Esophagus muscularis mucosa (tissue), 4 donors: ENCODE data around the gene RNGTT. TPM values are rescaled to one million over a fixed set of nuclear protein-coding genes. Genes with fewer than 3 reads are reported as not detected.

ENCODE experiments used
- DNase-seq: peaks from one replicate; pipeline ENCODE4 v3.0.0-alpha.2; 2017; ENCODE audit errors: extremely low spot score
- H3K27ac ChIP-seq, 4 donors: fragments of 200-600 bp; sonication (generic); replicated peaks in 1 of 4; 1 replicate in 3 of 4; 2 replicates in 1 of 4; pipeline ENCODE4 v1.5.1; 2016 to 2019; ENCODE audit warnings: mild to moderate bottlenecking in 1 of 4
- H3K27me3 ChIP-seq, 4 donors: fragments of 200-600 bp; sonication (generic); one replicate each; pipeline versions ENCODE4 v1.5.1 to v1.6.0; 2016 to 2019
- H3K36me3 ChIP-seq, 4 donors: fragments of 200-600 bp; sonication (generic); one replicate each; pipeline ENCODE4 v1.5.1; 2016 to 2019
- H3K4me1 ChIP-seq, 4 donors: fragments of 200-600 bp; sonication (generic); one replicate each; pipeline ENCODE4 v1.5.1; 2016 to 2019
- H3K4me3 ChIP-seq, 4 donors: fragments of 200-600 bp; sonication (generic); 1 replicate in 2 of 4; 2 replicates in 2 of 4; pipeline ENCODE4 v1.5.1; 2016 to 2019; ENCODE audit warnings: mild to moderate bottlenecking in 4 of 4, moderate library complexity in 1 of 4
- H3K9me3 ChIP-seq, 4 donors: fragments of 200-600 bp; sonication (generic); 1 replicate in 3 of 4; 2 replicates in 1 of 4; pipeline ENCODE4 v1.5.1; 2016 to 2019
- EP300 ChIP-seq: sonication (generic); formaldehyde crosslinking; IDR thresholded peaks from one replicate; pipeline ENCODE4 v1.6.1; 2017; ENCODE audit warnings: antibody characterized with exemption
- POLR2A ChIP-seq: fragments of 450-650 bp; IDR thresholded peaks from one replicate; pipeline ENCODE4 v1.6.1; 2017; ENCODE audit warnings: antibody characterized with exemption, moderate library complexity, mild to moderate bottlenecking, low read depth
- POLR2AphosphoS5 ChIP-seq, 2 donors: sonication (generic); formaldehyde crosslinking; IDR thresholded peaks; one replicate each; pipeline ENCODE4 v1.6.1; 2017; ENCODE audit warnings: antibody characterized with exemption in 2 of 2
- WGBS: methylation state at CpG from one replicate; pipeline ENCODE4 v1.1.5; 2018; 5-methylcytosine and 5-hydroxymethylcytosine counted together
- intact Hi-C: fragments of 100-400 bp; cut with DNase I; formaldehyde crosslinking; loops from one replicate; pipeline ENCODE4 v1.15.1; 2023
- total RNA-seq, 4 donors: library from RNA; depleted of rRNA; stranded (reverse); fragments of >200 nt; gene quantifications; one replicate each; pipeline versions ENCODE4 v1.1.0 to v1.2.1, GENCODE V29; 2016
- TF ChIP-seq, protein P1 (sequence below), 3 experiments: fragments of 200-600 bp in 2 of 3; fragments of 450-650 bp in 1 of 3; sonication (generic) in 2 of 3; IDR thresholded peaks; one replicate each; pipeline ENCODE4 v1.5.1; 2017 to 2019; ENCODE audit warnings: antibody characterized with exemption in 3 of 3, mild to moderate bottlenecking in 2 of 3, moderate library complexity in 1 of 3

Gene RNGTT
- total RNA-seq, 4 donors from 2014 or later, result 10.7 to 13.9 (median 12.0) TPM

DNA sequence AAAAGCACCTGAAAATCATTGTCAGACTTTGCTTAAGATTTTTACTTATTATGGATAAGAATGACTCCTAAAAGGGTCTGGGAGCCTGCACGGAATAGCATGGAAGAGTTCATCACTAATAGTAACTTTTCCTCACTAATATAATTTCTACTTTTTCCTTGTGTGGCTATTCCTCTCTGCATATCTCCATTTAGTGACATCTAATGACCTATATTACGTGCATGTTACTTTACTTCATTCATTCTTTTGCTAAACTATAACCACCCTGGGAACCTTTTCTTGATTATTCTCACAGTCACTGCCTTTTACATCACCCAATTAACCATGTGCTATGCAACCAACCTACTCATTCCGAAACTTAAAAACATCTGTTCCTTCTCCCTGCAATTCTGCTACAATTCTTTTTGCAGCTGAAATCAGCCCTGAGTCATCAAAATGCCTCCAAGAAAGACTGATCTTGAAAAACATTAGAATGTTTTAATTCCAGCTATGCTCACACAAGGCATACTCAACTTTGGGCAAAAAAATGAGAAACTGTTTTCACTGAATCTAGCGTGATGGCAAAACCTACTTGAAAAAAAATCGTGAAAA, 313.3 kb downstream of the RNGTT start:
- Histone ChIP-seq H3K4me1 (no peaks in the 10 kb centered on the region), H3K36me3 (no peaks in the 10 kb centered on the region), H3K27ac (no peak overlapping the region), H3K9me3 (no peaks in the 10 kb centered on the region), H3K27me3 (no peaks in the 10 kb centered on the region), H3K4me3 (no peak overlapping the region)
- no peak for DNase-seq
- WGBS, result 79% methylated on average over 5 of the region's 5 CpGs
- TF ChIP-seq, protein P1, sequence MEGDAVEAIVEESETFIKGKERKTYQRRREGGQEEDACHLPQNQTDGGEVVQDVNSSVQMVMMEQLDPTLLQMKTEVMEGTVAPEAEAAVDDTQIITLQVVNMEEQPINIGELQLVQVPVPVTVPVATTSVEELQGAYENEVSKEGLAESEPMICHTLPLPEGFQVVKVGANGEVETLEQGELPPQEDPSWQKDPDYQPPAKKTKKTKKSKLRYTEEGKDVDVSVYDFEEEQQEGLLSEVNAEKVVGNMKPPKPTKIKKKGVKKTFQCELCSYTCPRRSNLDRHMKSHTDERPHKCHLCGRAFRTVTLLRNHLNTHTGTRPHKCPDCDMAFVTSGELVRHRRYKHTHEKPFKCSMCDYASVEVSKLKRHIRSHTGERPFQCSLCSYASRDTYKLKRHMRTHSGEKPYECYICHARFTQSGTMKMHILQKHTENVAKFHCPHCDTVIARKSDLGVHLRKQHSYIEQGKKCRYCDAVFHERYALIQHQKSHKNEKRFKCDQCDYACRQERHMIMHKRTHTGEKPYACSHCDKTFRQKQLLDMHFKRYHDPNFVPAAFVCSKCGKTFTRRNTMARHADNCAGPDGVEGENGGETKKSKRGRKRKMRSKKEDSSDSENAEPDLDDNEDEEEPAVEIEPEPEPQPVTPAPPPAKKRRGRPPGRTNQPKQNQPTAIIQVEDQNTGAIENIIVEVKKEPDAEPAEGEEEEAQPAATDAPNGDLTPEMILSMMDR (IDR thresholded peaks at IDR 0.05), result no peak
- TF ChIP-seq EP300, result no peak
- no peak for TF ChIP-seq POLR2A
- no peak for TF ChIP-seq POLR2AphosphoS5 (IDR thresholded peaks at IDR 0.05)
- intact Hi-C loops, result no loop called here

DNA sequence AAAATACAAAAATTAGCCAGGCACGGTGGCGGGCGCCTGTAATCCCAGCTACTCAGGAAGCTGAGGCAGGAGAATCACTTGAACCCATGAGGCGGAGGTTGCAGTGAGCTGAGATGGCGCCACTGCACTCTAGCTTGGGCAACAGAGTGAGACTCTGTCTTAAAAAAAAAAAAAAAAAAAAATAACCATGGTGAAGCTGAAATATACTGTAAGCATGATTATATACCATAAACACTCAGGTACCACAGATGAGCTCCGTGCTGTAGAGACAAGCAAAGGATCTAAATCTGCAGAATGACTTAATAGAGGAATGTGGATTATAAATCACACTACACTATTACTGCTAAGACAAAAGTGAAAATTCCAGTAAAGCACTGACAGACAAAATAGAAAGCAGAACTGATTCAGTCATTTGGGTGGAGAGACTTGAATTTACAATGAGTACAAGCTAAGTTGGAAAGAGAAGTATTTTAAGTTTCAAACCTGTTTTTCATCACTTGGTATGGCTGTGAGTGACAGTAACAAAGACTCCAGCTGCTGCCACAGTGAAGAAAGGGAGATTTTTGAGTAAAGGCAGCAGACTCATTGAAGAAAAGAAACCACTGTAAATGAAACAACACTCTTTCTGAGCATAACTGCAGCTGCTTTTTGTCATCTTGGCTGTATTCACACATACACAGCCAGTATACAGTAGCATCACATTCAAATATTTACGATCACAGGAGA, 322.1 kb downstream of the RNGTT start:
- Histone ChIP-seq H3K27me3 (no peaks in the 10 kb centered on the region), H3K4me3 (no peak overlapping the region), H3K27ac (no peak overlapping the region), H3K9me3 (no peaks in the 10 kb centered on the region), H3K36me3 (no peaks in the 10 kb centered on the region), H3K4me1 (peaks cover 0 to 15% (median 10%) of the 10 kb centered on the region in 4 donors)
- WGBS, result 77% methylated on average over 7 of the region's 7 CpGs
- DNase-seq, result no peak
- intact Hi-C loops, result no loop called here
- TF ChIP-seq, protein P1 (IDR thresholded peaks at IDR 0.05), result no peak
- TF ChIP-seq POLR2A (no peak), POLR2AphosphoS5 (IDR thresholded peaks at IDR 0.05) (no peak), EP300 (no peak)

DNA sequence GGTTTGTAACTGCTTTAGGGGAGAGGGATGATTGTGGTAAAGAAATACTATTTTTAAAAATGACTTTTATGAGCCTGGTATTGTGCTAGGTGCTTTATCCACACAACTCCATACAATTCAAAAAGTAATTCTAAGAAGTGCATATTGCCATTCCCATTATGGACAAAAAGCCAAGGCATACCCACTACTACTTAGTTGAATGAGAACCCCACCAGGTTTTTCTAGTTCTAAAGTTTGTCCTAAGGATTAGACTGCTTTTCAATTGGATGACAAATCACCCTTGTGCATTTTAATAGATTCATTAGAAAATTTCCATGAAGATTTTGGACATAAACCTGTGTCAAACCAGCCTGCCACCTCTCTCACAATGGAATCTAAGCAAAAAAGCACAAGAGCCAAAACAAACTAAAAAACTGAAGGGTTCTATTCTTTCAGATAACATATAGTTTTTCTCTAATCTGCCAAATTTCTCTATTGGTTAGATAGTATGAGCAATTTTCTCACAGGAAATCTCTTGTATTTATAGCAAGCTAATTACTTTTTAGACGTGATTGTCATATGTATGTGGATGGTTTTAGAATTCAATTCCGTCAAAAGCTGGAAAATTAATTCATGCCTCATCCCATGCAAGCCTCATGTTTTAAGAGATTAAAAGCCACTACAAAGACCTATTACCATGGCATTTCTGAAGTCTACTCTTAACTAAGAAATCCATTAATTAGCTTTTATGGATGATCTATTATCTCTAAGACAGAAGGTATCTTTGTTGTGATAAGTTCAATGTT, 325.5 kb downstream of the RNGTT start:
- H3K36me3 ChIP-seq, result no peaks in the 10 kb centered on the region
- peaks cover 0 to 15% (median 10%) of the 10 kb centered on the region in 4 donors for H3K4me1 ChIP-seq
- H3K27ac ChIP-seq, result no peak overlapping the region
- no peak for TF ChIP-seq POLR2AphosphoS5 (IDR thresholded peaks at IDR 0.05)
- TF ChIP-seq POLR2A, result no peak
- no peak for TF ChIP-seq EP300
- TF ChIP-seq, protein P1 (IDR thresholded peaks at IDR 0.05), result no peak
- intact Hi-C loops, result no loop called here
- 89% methylated on average over 2 of the region's 2 CpGs for WGBS
- no peak for DNase-seq
- no peak overlapping the region for H3K4me3 ChIP-seq
- H3K9me3 ChIP-seq, result no peaks in the 10 kb centered on the region
- H3K27me3 ChIP-seq, result no peaks in the 10 kb centered on the region

DNA sequence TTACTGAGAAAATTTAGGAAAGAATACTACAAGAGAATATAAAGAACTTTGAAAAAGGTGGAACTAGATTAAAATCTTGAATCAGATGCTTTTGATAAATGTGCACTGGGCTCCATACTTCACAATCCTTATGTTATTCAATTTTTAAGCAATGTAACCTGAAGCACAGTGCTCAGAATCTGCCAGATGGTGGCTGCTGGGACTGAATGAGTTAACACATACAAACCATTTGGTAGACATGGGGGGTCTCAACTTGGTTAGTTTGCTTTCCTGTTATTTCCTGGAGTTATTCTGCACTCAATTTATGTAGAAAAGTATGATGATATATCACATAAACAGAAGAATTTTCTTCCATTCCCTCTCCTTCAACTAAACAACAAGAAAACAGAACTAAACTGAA, 326.5 kb downstream of the RNGTT start:
- no peak for TF ChIP-seq EP300
- TF ChIP-seq, protein P1 (IDR thresholded peaks at IDR 0.05), result no peak
- TF ChIP-seq POLR2AphosphoS5 (IDR thresholded peaks at IDR 0.05), result no peak
- no peak for TF ChIP-seq POLR2A
- H3K4me1 ChIP-seq, result peaks cover 0 to 11% (median 7%) of the 10 kb centered on the region in 4 donors

More for the DNA sequence above, 326.5 kb downstream of the RNGTT start:
- no peaks in the 10 kb centered on the region for H3K36me3 ChIP-seq
- no peak overlapping the region for H3K4me3 ChIP-seq
- no peaks in the 10 kb centered on the region for H3K9me3 ChIP-seq
- H3K27me3 ChIP-seq, result no peaks in the 10 kb centered on the region
- no peak for DNase-seq
- intact Hi-C loops, result no loop called here
- H3K27ac ChIP-seq, result no peak overlapping the region
